HG03432 (cell line): ENCODE results near the gene TCF7L1.

ENCODE experiments used
- ATAC-seq: cut with Tn5 transposase; IDR thresholded peaks from one replicate; pipeline ENCODE4 v1.9.1; 2021; ENCODE audit warnings: mild to moderate bottlenecking, moderate library complexity; ENCODE audit not compliant: unreplicated experiment

Gene TCF7L1

GRCh38 chr2:85160966-85161960 lies 28.1 kb downstream of the TCF7L1 start:
- ATAC-seq: no peak

- ATAC-seq: no peak
These were observed 29.6 kb downstream of the TCF7L1 start for GRCh38 chr2:85162746-85163301.

- no peak for ATAC-seq
These were observed 30.5 kb downstream of the TCF7L1 start for GRCh38 chr2:85163675-85164074.

DNA sequence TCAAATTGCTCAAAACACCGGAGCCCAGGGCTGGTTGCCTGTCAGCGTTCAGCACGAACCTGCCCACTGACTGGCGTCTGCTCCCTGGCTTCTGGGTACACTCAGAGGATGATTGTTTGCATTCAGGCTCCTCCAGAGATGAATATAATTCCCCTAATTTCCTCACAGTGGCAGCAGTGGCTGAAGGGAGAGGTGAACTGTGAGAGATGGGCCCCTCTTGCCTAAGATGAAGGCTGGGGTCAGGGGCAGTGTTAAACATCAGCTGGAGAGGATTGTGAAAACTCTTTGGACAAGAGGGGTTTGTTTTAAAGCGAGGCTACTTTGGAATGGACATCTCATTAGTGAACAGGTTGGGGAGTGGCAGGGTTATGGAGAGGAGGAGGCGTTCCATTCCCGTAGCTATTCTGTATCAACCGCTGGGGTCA lies 31.0 kb downstream of the TCF7L1 start:
- ATAC-seq: no peak

- no peak for ATAC-seq
These were observed 32.0 kb downstream of the TCF7L1 start for GRCh38 chr2:85165088-85165690.

- no peak for ATAC-seq
These were observed 32.8 kb downstream of the TCF7L1 start for GRCh38 chr2:85166021-85166420.

DNA sequence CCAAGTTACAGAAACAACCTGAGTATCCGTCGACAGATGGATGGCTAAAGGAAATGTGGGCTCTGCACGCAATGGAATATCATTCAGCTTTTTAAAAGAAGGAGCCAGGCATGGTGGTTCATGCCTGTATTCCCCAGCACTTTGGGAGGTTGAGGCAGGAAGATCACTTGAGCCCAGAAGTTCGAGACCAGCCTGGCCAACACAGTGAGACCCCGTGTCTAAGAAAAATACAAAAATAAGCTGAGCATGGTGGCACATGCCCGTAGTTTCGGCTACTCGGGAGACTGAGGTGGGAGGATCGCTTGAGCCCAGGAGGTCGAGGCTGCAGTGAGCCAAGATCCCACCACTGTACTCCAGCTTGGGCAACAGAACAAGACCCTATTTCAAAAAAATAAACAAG lies 34.3 kb downstream of the TCF7L1 start:
- no peak for ATAC-seq

- ATAC-seq: no peak
These were observed 35.8 kb downstream of the TCF7L1 start for GRCh38 chr2:85168942-85169341.

- no peak for ATAC-seq
These were observed 36.4 kb downstream of the TCF7L1 start for GRCh38 chr2:85169581-85169980.

- no peak for ATAC-seq
These were observed 37.8 kb downstream of the TCF7L1 start for GRCh38 chr2:85170938-85171475.

DNA sequence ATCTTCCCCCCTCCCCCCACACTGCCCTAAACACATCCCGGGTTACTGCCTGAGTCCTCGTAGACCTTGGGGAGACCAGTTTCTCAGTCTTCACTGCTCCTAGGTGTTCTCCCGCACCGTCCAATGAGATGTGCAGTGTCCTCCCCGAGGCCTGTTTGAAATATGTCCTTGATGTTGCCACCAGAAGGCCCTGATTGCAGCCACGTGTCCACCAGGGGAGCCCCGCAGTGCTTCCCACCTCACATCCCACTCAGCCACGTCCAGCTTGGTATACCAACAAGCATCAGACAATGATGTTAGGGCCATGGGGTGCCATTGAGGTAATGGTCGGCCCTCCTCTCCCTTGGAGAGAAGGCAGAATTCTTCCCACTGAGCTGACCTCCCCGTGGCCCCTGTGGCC lies 38.7 kb downstream of the TCF7L1 start:
- ATAC-seq: no peak

GRCh38 chr2:85173909-85174308 lies 40.7 kb downstream of the TCF7L1 start:
- ATAC-seq: no peak

DNA sequence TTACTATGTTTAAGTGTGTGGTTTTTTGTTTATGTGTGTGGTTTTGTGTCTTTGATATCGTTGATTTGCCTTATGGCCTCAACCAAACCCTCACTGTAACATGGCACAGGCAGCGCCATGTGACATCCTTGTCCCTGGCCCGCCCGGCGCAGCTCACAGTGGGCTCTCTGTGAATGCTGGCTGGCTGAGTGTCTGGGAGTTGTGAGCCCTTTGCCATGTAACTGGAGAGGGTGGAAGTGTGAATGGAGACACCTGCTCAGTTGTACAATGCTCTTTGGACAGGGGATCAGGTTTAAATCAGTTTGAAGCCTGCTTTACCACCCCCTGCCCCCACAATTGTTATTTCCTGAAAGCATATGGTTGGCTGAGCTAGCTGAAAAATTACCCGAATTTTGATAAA lies 41.8 kb downstream of the TCF7L1 start:
- ATAC-seq: no peak

DNA sequence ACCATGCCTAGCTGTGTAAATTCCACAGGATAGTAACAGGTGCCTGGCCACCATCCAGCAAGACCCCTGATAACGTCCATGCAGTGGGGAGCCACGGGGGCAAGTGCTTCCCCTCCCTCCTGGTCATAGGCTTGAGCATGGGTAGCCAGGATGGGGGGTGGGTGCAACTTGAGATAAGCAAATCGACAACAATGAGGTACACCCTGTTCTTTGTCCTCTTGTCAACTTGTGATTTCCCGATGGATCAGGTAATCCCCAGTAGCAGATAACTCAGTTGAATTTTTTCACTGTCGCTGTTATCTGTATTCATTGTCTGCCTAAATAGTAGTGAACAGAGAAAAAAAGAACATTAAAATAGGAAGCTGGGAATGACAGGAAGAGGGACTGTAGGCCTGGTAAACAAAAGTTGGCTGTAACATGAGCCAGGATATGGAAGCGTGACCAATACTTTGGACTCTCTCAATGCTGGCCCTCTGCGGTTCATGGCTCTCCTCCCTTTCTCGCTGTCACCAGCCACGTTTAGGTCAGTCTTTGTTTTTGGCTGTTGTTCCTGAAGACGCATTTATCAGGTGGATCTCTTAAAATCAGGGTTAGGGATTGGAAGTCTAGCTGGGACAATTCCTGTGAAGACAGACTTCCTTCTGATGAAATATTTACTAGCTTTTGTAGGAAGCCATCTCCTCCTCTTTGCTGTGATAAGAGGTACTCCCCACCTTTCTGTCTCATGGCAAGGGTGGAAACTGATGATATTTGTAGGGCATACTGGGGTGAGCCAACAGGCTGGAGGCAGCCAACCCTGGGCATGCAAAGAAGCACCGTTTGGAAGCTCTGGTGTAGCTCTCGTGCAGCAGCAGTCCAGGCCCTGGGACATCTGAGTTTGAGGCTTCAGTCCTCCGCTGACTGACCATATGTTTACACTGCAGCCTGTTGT lies 42.4 kb downstream of the TCF7L1 start:
- no peak for ATAC-seq

DNA sequence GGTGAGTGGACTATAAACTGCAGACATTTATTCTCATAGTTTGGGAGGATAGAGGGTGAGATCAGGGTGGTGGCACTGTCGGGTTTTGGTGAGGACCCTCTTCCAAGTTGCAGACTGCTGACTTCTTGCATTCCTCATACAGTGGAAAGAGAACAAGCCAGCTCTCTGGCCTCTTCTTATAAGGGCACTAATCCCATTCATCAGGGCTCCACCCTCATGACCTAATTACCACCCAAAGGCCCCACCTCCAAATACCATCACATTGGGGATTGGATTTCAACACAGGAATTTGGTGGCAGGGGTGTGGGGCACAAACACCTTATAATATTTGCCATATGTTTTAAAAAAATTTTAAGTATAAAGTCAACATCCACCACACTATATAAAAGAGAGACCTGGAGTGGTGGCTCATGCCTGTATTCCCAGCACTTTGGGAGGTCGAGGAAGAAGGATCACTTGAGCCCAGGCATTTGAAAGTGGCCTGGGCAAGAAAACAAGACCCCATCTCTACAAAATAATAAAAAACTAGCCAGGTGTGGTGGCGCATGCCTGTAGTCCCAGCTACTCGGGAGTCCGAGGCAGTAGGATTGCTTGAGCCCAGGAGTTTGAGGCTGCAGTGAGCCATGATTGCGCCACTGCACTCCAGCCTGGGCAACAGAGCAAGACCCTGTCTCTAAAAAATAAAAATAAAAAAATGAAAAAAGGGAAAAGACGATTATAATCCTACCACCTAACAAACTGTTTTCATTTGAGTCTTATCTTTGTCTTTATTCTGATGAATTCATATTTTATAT lies 44.0 kb downstream of the TCF7L1 start:
- no peak for ATAC-seq

DNA sequence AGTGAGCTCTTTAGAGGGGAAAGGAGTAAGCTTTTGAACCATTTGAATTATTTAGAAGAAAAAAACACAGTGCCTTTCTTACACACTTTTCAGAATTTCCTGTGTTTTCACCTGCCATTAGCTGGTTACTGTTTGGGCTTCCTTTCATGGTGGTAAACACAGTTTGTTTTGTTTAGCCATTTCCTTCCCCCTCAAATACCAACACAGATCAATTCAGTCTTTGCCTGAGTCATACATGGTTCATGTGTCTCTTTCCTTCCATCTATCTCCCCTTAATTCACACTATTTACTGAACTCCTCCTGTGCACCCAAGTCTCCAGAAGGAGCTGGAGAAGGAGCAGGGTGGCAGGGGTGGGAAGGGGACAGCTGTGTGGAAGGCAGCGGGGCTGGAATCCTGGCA lies 45.0 kb downstream of the TCF7L1 start:
- ATAC-seq: no peak

DNA sequence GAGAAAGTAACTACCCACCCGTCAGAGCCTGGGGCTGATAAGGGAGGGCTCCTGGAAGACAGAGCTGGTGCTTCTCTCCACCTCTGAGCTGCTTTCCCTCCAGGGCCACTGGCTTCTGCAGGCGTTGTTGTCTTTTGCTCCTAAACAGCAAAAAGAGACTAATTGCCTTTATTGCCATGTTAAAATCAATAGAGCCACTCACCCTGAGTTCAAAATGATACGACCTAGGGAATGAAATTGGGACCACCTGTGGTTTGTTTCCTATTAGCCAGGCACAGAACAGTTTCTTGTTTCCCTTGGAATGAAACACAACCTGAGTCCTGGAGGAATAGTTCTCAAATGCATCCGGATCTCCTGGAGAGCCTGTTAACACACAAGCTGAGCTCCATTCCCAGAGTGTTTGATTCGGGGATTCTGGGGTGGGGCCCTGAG lies 45.8 kb downstream of the TCF7L1 start:
- ATAC-seq: no peak

- no peak for ATAC-seq
These were observed 46.3 kb downstream of the TCF7L1 start for GRCh38 chr2:85179541-85179940.

GRCh38 chr2:85180322-85181133 lies 47.3 kb downstream of the TCF7L1 start:
- ATAC-seq: no peak
